Epidermal melanocyte (primary cell): ENCODE results near the gene ZCCHC24.

Source experiments
- DNase-seq: peaks from one replicate; pipeline ENCODE4 v3.0.0; 2011; ENCODE audit warnings: low spot score; ENCODE audit not compliant: insufficient read length

ZCCHC24 gene

DNA sequence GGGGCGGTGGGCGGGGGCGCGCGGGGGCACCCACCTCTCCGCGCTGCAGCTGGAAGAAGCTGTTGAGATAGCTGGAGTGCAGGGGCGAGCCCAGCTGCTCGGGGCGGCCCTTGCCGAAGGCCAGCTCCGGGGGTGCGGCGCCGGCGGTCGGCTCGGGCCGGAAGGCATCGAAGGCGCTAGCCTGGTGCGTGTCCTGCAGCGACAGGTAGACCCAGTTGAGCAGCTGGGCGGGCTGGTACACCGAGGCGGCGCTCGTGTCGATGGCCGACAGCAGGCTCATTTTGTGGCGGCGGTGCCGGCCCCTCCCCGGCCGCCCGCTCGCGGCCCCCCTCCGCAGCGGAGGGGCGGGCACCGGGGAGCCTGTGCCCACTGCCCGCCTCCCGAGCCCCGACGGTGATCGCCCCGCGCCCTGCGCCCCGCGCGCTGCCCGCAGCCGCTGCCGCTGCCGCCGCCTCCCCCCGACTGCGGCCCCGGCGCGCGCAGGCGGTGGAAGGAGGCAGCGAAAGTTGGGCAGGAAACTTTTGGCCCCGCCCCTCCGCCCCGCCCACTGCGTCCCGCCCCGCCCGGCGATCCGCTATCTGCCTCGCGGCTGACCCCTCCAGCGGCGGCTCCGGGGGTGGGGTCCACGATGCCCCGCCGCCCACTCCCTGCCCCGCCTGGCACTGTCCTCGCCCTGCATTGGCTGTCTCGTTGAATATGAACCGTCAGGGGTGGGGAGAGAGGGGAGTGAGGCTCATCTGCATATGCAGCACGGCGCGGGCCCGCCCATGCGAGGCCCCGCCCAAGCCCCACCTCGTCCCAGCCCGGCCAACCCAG is at the start of gene ZCCHC24:
TSS of gene ZCCHC24 (minus strand) at position 464 of the 816 bp plus-strand sequence. CDS start at position 280, 184 bp downstream.
- DNase-seq = peak; percentile 94

DNA sequence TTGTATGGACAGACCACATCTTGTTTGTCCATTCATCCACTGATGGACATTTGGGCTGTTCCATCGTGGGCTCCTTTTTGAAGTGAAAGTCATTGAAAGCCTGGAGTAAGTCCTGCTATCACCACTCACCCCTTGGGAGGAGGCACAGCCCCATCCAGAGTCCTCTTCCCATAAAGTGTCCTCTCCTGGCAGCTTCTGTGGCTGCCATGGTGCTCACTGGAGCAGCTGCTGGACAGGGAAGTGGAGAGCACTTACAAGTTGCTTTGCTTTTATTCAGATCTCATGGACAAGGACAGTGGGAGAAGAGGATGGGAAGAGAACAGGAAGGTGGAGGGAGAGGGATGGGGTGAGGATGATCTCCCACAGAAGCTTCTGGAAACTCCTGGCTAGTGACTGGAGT is 48.4 kb upstream of the ZCCHC24 start:
- no peak for DNase-seq

DNA sequence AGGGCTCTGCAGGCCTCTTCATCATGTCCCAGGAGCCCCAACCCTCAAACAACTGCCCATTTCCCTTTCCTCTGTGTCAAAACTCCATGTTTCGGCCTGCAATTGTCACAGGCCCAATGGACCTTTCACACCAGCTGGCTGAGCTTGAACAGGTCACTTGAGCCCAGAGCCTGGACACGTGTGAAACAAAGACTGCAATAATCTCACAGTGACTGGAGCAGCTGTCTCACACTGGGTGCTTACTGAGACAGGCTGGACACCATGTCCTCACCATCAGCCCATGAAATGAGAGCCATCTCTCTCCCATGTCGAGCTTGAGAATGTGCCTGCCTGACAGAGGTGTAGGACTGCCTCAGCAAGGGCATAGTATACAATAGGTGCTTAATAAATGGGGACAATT is 47.4 kb upstream of the ZCCHC24 start:
- no peak for DNase-seq

DNA sequence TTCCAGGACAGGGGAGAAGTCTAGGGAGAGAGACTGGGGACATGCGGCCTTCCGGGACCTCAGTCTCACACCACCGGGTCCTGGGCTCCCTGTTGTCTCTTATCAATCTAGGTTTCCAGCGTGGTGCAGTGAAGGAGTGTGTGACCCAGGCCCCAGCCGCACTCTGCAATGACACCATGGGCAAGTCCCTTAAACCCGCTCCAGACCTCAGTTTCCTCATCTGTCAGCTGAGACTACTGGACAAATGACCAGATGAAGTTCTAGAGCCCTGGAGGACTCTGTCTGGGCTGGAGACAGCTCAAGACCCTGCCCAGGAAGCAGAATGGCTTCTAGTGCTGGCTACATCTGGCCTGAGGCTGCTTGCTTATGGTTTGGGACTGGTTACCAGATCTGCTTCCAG is 46.8 kb upstream of the ZCCHC24 start:
- DNase-seq = no peak

DNA sequence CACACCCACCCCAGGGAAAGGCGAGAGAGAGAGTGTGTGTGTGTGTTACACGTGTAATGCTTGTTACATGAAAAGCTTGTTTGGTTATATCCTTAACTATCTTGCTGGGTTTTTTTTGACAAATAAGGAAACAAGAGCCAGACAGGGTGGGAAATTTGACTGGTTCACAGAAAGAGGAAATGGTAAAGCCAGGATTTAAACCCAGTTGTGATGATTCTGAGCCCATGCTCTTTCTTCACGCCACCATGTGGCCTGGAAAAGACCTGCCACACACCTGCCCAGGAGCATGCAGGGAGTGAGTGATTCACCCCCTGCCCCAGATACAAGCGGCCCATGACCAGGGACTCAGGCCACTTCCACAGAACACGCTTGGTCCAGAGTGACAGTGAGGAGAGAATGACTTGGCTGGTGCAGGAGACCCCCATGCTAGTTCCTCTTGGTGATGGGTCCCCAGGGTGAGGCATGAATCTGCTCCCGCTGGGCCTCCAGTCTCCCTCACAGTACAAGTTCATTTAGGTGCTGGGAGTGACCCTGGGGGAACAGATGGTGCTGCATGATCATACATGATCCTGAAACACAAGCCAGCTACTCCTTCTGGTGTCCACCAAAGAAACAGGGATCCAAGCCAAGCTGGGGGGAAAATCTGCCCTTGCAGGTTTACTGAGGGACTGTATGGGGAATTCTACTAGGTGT is 45.9 kb upstream of the ZCCHC24 start:
- DNase-seq = no peak

DNA sequence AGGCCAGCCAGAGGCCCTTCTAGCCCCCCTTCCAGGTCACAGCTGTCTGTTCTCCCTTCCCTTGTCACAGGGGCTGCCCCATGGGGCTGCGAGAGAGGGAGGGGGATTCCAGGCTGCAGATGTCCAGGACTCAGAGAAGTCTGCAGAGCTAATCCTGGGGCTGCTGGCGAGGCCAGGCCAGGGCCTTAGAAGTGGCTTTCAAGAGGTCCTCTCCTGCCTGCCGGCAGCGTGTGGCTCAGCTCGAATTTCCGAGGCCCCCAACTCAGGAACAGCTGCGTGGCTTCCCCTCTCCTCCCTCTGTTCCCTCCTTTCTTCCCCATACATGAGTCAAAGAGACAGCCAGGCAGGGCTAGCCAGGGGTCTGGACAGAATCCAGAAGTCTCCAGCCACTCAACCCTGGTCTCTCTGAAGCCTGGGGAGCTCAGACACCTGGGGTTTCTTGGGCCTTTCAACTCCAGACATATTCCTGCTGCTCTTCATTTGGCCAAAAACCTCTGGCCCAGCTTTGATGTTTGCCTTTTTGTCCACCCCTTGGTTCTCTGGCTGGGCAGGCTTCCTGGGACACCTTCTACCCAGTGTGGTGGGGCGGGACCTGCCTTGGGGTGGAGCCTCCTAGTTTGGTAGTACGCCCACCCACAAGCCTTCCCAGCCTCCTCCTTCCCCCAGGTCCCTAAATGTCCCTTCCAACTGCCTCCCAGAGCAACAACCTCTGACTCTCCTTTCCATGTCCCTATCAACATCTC is 45.1 kb upstream of the ZCCHC24 start:
- no peak for DNase-seq

DNA sequence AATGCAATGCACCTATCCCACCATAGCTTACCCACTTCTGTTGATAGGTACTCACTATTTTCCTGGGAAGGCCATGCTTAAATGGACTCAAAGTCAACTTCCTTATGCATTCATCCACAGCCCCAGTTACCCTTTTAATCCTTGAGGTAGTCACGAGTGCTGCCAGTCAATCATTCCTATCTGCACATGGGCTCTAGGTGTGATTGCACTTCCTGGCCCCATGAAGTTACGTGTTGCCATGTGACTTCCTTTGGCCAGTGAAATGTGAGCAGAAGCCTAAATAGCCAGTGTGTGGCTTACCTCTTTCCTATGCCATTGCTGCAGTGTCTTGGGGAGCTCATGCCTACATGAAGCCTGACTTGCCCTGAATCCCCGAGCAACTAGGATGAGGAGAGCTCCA is 43.4 kb upstream of the ZCCHC24 start:
- no peak for DNase-seq

DNA sequence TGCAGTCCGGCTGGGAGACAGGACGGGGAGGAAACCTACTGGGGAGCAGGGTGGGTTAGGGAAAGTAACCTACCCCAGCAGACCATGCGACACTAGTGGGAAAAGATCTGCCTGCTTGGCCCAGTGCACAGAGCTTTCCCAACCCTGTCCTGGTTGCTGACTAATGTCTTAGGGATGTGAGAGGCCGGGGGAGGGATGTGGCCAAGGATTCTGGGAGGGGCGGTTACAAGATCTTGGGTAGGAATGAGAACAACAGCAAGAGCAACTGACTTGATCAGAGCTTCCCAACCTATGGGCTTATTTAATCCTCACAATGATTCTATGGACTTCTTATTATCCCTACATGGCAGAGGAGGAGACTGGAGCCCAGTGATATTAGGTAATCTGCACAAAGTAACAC is 42.9 kb upstream of the ZCCHC24 start:
- DNase-seq = peak; percentile 70

DNA sequence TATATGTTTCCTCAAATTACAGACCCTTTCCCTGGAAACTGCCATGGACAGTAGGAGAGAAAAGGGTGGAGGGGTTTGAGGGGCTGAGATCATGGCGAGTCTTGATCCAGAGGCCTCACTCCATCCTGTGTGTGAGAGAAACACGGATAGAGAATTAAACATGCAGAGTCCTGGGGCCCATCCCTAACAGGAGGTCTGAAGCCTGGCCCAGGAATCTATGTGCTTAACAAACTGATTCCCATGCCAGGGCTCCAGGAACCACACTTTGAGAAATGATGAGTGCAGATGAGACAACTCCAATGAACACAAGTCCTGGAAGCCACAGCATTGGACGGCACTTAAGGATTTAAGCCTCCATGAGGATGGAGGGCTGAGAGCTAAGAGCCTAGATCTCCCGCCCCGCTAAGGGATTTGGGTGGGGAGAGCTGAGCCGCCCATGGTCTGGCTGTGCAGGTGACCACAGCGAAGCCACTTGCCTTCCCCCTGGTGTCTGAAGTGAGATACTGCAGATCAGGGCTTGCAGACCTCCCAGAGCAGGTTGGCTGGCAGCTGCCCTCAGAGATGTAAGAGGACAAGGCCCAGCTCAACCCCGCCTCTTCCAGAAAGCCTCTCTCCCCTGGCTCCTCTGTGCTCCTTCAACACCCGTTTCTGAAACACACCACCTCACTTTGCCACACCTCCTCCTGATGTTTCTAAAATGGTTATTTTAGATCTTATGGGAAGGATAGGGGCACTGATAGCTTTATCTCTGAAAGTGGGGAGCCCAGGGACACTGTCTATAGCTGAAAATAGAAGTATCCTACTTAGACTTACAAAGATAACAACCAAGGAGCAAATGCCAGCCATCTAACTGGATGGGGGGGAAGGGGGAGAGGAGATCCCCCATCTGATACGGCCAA is 42.1 kb upstream of the ZCCHC24 start:
- DNase-seq = no peak

DNA sequence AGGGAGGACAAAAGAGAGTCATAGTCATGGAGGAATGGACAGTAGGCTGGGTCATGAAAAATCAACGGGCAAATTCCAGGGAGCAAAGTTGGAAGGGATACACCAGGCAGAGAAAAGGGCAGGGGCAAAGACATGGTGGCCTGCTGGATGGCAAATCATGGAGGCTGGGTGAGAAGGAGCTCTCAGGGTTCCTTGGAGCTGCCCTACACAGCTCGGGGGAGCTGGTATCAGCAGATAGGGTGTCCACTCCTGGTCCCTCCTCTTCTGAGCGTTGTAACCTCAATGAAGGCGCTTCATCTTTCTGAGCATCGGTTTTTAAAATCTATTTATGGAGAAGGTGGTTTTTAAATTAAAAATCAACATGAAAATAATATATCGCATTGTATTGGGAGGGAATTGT is 39.1 kb upstream of the ZCCHC24 start:
- no peak for DNase-seq

DNA sequence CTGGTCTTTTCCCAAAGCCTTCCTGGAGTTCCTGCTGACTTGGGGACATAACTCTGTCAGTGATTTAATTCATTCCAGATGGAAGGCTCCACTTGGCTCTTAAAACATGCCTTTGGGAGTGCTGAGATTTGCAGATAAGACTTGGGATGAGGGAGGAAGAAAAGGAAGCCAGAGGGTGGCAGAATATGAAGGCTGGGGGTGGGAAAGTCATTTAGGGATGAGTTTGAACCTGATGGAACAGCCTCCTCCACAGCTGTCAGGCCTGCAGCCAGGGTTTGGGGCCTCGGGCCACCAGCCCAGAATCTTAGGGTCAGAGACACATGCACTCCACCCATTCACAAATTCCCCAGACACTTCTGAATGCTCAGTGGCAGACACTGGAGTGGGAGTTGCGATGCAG is 38.5 kb upstream of the ZCCHC24 start:
- no peak for DNase-seq

DNA sequence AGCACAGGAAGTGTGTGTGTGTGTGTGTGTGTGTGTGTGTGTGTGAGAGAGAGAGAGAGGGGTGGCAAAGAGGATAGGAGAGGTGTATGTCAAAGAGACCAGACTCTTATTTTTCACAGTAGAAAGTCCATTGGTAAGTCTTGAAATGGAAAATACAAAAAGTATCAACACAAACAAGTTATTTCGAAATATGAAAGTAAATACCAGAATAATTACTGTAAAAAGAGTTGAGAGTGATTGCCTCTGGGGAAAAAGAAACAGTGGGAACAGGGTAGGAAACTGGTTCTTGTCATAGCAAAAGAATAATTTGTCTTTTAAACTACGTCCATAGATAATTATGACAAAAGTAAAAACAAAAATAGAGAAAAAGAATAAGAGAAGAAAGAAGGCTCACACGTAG is 37.9 kb upstream of the ZCCHC24 start:
- no peak for DNase-seq

DNA sequence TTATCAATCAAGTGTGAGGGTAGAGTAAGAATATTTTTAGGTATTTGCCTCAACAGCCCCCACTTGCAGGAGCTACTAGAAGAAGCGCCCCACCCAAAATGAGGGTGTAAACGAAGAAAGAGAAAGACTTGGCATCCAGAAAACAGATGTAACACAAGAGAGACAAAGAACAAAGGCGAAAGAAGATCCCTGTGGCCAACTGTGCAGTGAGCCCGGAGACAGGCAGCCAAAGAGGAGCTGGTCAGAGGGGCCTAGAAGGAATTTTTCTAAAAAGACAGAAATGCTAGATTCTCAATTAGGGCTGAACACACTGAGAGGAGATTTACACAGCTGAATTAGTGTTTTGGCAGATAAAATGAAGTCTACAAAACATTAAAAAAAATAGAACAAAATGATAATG is 37.3 kb upstream of the ZCCHC24 start:
- DNase-seq = no peak

DNA sequence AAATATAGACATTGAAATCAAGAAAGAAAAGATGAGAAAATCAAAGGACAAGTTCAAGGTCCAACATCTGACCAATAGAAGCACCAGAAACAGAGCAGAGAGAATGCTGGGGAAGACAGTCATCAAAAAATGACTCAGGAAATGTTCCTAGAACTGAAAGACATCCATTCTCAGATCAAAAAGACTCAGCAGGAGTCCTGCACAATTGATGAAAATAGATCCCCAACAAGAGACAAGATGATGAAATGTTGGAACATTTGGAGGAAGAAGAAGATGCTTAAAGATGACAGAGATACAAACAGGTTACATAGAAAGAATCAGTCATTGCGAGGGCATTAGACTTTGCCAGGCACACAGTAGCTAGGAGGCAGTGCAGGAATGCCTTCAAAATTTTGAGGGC is 36.9 kb upstream of the ZCCHC24 start:
- DNase-seq = no peak

DNA sequence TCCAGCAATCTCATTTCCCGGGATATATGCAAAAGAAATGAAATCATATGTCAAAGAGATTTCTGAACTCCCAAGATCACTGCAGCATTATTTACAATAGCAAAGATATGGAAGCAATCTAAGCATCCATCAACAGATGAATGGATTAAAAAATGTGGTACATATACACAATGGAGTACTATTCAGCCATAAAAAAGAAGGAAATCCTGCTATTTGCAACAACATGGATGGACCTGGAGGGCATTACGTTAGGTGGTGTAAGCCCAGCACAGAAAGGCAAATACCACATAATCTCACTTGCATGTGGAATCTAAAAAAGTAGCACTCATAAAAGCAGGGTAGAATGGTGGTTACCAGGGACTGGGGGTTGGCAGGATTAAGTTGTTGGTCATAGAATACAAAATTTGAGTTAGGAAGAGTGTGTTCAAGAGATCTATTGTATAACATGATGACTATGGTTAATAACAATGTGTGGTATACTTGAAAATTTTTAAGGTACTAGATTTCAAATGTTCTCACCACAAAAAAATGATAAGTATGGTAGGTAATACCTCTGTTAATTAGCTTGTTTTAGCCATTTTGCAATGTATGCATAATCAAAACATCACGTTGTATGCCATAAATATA is 34.0 kb upstream of the ZCCHC24 start:
- DNase-seq = no peak

DNA sequence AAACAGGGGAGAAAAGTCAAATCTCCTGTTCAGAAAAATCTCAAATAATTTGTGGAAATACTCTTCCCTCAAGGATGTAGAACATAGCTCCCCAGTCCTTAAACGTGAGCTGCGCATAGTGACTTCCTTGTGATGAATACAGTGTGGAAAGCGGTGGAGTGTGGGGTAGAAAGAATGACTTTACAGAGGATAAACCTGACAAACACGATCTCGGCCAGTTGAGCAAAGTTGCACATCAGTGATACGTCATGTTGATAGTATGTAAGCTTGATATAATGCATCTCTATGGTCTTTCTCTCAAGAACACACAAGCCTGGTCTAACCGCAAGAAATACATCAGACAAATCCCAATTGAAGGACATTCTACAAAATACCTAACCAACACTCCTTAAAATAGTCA is 32.0 kb upstream of the ZCCHC24 start:
- DNase-seq = no peak

DNA sequence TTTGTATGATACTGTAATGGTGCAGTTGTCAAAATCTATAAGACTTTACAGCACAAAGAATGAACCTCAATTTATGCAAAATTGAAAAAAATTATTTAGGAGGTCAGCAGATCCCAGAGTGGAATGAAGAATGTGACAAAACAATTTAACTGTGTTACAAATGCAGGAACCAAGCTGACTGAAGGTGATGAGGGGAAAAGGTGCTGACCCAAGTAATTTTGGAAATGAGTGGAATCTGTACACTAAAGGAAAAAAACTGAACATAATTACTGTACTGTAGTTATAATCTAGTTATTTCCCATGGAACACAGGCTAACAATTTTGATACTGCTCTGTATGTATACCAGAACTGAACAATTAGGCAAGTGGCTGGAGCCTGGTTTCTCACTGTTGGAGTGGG is 31.2 kb upstream of the ZCCHC24 start:
- DNase-seq = no peak

DNA sequence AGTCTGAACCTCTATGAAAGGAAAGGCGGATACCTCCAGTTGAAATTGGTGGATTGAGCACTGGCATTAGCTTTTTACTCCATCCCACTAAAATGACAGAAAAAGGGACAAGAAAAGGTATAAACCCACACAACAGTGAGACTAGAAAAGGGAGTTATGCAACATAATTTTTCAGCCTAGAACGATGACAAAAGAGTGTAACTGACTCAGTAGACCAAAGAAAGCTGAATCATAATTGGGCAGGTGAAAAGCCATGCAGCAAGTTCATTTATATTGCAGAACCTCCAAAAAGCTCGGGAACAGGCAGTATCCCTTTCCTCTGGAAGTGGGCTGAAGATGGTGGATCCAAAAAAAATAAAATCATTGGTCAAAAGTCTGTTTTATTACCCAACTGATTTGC is 30.5 kb upstream of the ZCCHC24 start:
- no peak for DNase-seq

DNA sequence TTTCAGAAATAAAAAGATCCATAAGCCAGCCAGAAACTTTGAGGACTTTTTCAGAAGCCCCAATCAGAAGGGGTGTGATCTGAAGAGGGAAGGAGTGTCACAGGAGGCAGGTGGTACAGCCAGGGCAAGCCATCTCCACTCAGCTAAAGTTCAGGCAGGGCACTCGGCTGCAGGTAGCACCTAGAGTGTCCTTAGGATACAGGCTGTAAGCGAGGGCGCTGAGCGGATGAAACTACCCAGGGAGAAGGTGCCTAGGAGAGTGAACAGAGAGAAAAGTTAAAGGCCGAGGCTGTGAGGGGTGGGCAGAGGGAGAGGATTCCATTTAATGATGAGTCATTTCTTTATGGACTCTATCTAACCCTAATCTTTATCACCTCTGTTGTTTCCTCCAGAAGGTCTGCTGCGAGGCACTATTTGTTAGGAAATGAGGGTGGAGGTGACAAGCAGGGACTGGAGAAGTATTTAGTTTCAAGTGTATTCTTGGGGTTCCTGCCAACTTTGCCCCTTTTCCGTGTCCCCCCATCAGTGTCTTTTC is 29.8 kb upstream of the ZCCHC24 start:
- no peak for DNase-seq

DNA sequence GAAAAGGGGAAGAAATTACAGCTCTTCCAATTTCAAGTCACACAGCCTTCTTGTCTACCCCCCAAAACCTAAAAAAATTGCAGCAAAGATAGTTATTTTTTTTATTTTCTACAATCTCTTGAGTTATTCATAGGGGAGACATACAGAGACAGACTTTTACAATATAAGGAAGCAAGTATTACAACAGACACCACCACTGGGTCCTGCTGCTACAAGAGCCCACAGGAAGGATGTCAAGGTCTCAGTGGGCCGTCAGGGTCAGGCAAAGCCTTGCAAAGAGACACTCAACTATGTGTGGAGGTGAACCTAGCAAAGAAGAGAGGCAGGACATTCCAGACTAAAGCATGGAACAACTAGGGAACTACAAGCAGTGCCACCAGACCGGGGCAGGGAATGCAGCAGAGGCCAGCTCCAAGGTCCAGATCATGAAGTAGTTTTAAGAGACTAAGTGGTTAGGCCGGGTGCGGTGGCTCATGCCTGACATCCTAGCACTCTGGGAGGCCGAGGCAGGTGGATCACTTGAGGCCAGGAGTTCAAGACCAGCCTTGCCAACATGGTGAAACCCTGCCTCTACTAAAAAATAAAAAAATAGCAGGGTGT is 28.2 kb upstream of the ZCCHC24 start:
- DNase-seq = no peak
